H9 (cell line): ENCODE results near the gene EDRF1. TPM values are rescaled to one million over a fixed set of nuclear protein-coding genes. Genes with fewer than 3 reads are reported as not detected.

Experiments
- DNase-seq: peaks from one replicate; pipeline ENCODE4 v3.0.0-alpha.2; 2017
- H2AFZ ChIP-seq: one replicate; pipeline ENCODE4 v1.6.1; 2013; ENCODE audit warnings: mild to moderate bottlenecking, low read length, control low read depth, moderate library complexity
- H2AK5ac ChIP-seq: 2 replicates; pipeline ENCODE4 v1.6.1; 2013; ENCODE audit warnings: low read length, control low read depth, mixed read lengths; ENCODE audit not compliant: insufficient read length
- H2BK120ac ChIP-seq: one replicate; pipeline ENCODE4 v1.6.1; 2013; ENCODE audit warnings: low read depth, mild to moderate bottlenecking, low read length, control low read depth, inconsistent platforms; ENCODE audit not compliant: poor library complexity, severe bottlenecking
- H2BK12ac ChIP-seq: 2 replicates; pipeline ENCODE4 v1.6.1; 2013; ENCODE audit warnings: low read length, control low read depth, mixed read lengths, low read depth; ENCODE audit not compliant: insufficient read length
- H2BK15ac ChIP-seq: 2 replicates; pipeline ENCODE4 v1.6.1; 2013; ENCODE audit warnings: low read depth, low read length, control low read depth
- H2BK20ac ChIP-seq: one replicate; pipeline ENCODE4 v1.6.1; 2013; ENCODE audit warnings: low read depth, mild to moderate bottlenecking, low read length, control low read depth, inconsistent platforms; ENCODE audit not compliant: poor library complexity, severe bottlenecking
- H2BK5ac ChIP-seq: 2 replicates; pipeline ENCODE4 v1.6.1; 2013; ENCODE audit warnings: low read length, control low read depth, mixed read lengths; ENCODE audit not compliant: insufficient read length
- H3K14ac ChIP-seq: 2 replicates; pipeline ENCODE4 v1.6.1; 2013; ENCODE audit warnings: low read length, control low read depth; ENCODE audit not compliant: insufficient read depth
- H3K18ac ChIP-seq: 2 replicates; pipeline ENCODE4 v1.6.1; 2013; ENCODE audit warnings: low read depth, mild to moderate bottlenecking, mixed read lengths, low read length, control low read depth; ENCODE audit not compliant: insufficient read length
- H3K23ac ChIP-seq: 2 replicates; pipeline ENCODE4 v1.6.1; 2013; ENCODE audit warnings: low read length, control low read depth, mixed read lengths, low read depth; ENCODE audit not compliant: insufficient read length
- H3K23me2 ChIP-seq: 2 replicates; pipeline ENCODE4 v1.6.1; 2013; ENCODE audit warnings: low read depth, mild to moderate bottlenecking, mixed read lengths, low read length, control low read depth; ENCODE audit not compliant: insufficient read length, poor library complexity, severe bottlenecking
- H3K27ac ChIP-seq: 2 replicates; pipeline ENCODE4 v1.5.1; 2013; ENCODE audit warnings: low read length, control low read depth, mixed read lengths, low read depth; ENCODE audit not compliant: insufficient read length
- H3K27me3 ChIP-seq: 2 replicates; pipeline ENCODE4 v1.6.1; 2013; ENCODE audit warnings: low read length, control low read depth, inconsistent platforms; ENCODE audit not compliant: insufficient read depth
- H3K4ac ChIP-seq: 2 replicates; pipeline ENCODE4 v1.6.1; 2013; ENCODE audit warnings: low read depth, mild to moderate bottlenecking, control low read depth, inconsistent platforms, low read length, moderate library complexity
- H3K4me1 ChIP-seq: 2 replicates; pipeline ENCODE4 v1.6.1; 2013; ENCODE audit warnings: low read length, control low read depth, inconsistent platforms; ENCODE audit not compliant: insufficient read depth
- H3K4me2 ChIP-seq: 2 replicates; pipeline ENCODE4 v1.6.1; 2013; ENCODE audit warnings: low read length, control low read depth, mixed read lengths; ENCODE audit not compliant: insufficient read length, insufficient read depth
- H3K56ac ChIP-seq: 2 replicates; pipeline ENCODE4 v1.6.1; 2013; ENCODE audit warnings: low read depth, mild to moderate bottlenecking, mixed read lengths, low read length, control low read depth; ENCODE audit not compliant: insufficient read length
- H3K79me1 ChIP-seq: 2 replicates; pipeline ENCODE4 v1.6.1; 2013; ENCODE audit warnings: low read depth, mild to moderate bottlenecking, moderate library complexity, low read length, control low read depth, inconsistent platforms; ENCODE audit not compliant: insufficient read depth, poor library complexity, severe bottlenecking
- H3K79me2 ChIP-seq: 2 replicates; pipeline ENCODE4 v1.6.1; 2013; ENCODE audit warnings: low read length, control low read depth, inconsistent platforms; ENCODE audit not compliant: insufficient read depth
- H3K9ac ChIP-seq: 2 replicates; pipeline ENCODE4 v1.6.1; 2013; ENCODE audit warnings: low read length, control low read depth, mixed read lengths; ENCODE audit not compliant: insufficient read length; ENCODE audit errors: extremely low read depth
- H3K9me3 ChIP-seq: one replicate; pipeline ENCODE4 v1.6.1; 2013; ENCODE audit warnings: low read depth, low read length, inconsistent platforms; ENCODE audit not compliant: control insufficient read depth
- H3T11ph ChIP-seq: one replicate; pipeline ENCODE4 v1.6.1; 2013; ENCODE audit warnings: mild to moderate bottlenecking, low read length, control low read depth, inconsistent platforms
- H4K20me1 ChIP-seq: one replicate; pipeline ENCODE4 v1.6.1; 2013; ENCODE audit not compliant: control insufficient read depth, insufficient read length, insufficient read depth
- H4K5ac ChIP-seq: 2 replicates; pipeline ENCODE4 v1.6.1; 2013; ENCODE audit warnings: low read depth, mild to moderate bottlenecking, mixed read lengths, low read length, control low read depth; ENCODE audit not compliant: insufficient read length
- H4K8ac ChIP-seq: replicated peaks from 2 replicates; pipeline ENCODE4 v1.6.1; 2013; ENCODE audit warnings: low read length, control low read depth, mixed read lengths, low read depth; ENCODE audit not compliant: insufficient read length
- H4K91ac ChIP-seq: 2 replicates; pipeline ENCODE4 v1.6.1; 2013; ENCODE audit warnings: low read depth, mild to moderate bottlenecking, moderate library complexity, mixed read lengths, low read length, control low read depth; ENCODE audit not compliant: insufficient read length
- H3K27ac Mint-ChIP-seq, 3 experiments: 2 replicates in 2 of 3; 3 replicates in 1 of 3; pipeline ENCODE4 v1.8.0; 2020 to 2021; ENCODE audit warnings: mixed read lengths in 3 of 3, mild to moderate bottlenecking in 1 of 3, moderate library complexity in 1 of 3
- H3K27me3 Mint-ChIP-seq: 2 replicates; pipeline ENCODE4 v1.8.0; 2021; ENCODE audit warnings: low read depth, mild to moderate bottlenecking, moderate library complexity, mixed read lengths
- H3K36me3 Mint-ChIP-seq, 3 experiments: 2 replicates in 2 of 3; 3 replicates in 1 of 3; pipeline ENCODE4 v1.8.0; 2020 to 2021; ENCODE audit warnings: low read depth in 3 of 3, mixed read lengths in 3 of 3; ENCODE audit not compliant: insufficient read depth in 1 of 3
- H3K4me1 Mint-ChIP-seq, 2 experiments: 2 replicates each; pipeline ENCODE4 v1.8.0; 2020; ENCODE audit warnings: mixed read lengths in 2 of 2
- H3K4me3 Mint-ChIP-seq, 2 experiments: 2 replicates in 1 of 2; 3 replicates in 1 of 2; pipeline ENCODE4 v1.8.0; 2020 to 2021; ENCODE audit warnings: mild to moderate bottlenecking in 2 of 2, mixed read lengths in 2 of 2, moderate library complexity in 1 of 2
- H3K9me3 Mint-ChIP-seq, 2 experiments: 2 replicates in 1 of 2; 3 replicates in 1 of 2; pipeline ENCODE4 v1.8.0; 2020; ENCODE audit warnings: mild to moderate bottlenecking in 2 of 2, mixed read lengths in 2 of 2, moderate library complexity in 1 of 2
- WGBS: extraction: QIAGEN DNeasy Blood & Tissue Kit; methylation state at CpG from one replicate; pipeline ENCODE4 v1.1.7; 2013; ENCODE audit warnings: missing lambda C conversion rate, low lambda C conversion rate, mixed read lengths; ENCODE audit not compliant: insufficient read length; ENCODE audit errors: extremely low coverage; 5-methylcytosine and 5-hydroxymethylcytosine counted together
- total RNA-seq: library from RNA; stranded (reverse); gene quantifications from 2 replicates; pipeline ENCODE4 v1.2.1, GENCODE V29; 2021
- TF ChIP-seq, protein P1 (sequence below): fragments of 200-600 bp; sonication (generic); conservative IDR thresholded peaks from 3 replicates; pipeline ENCODE4 v1.8.0; 2021; ENCODE audit warnings: antibody characterized with exemption, mild to moderate bottlenecking

Gene EDRF1
- total RNA-seq, 1 experiment from 2014 or later, result 51.0 TPM

DNA sequence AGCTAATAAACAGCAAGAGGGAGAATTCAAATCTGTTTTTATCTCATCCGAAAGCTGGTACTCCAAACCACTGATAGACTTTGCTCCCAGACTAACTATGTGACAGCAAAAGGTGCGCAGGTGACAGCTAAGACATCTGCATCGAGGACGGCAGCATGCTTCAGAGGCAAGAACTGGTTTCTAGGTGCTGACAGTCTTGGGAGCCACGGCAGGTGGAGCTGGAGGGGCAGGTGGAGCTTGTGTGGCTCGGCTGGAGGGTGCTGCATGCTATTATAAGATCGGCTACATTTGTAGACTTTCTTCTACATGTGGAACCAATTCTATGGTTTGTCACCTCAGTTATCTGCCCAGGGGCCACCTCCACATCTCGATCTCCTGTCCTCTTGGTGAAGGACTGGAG, 77.9 kb downstream of the EDRF1 start:
- H3K9ac ChIP-seq, result no peak overlapping the region
- no peaks in the 10 kb centered on the region for H3K23me2 ChIP-seq
- no peaks in the 10 kb centered on the region for H3K9me3 ChIP-seq
- TF ChIP-seq, protein P1, sequence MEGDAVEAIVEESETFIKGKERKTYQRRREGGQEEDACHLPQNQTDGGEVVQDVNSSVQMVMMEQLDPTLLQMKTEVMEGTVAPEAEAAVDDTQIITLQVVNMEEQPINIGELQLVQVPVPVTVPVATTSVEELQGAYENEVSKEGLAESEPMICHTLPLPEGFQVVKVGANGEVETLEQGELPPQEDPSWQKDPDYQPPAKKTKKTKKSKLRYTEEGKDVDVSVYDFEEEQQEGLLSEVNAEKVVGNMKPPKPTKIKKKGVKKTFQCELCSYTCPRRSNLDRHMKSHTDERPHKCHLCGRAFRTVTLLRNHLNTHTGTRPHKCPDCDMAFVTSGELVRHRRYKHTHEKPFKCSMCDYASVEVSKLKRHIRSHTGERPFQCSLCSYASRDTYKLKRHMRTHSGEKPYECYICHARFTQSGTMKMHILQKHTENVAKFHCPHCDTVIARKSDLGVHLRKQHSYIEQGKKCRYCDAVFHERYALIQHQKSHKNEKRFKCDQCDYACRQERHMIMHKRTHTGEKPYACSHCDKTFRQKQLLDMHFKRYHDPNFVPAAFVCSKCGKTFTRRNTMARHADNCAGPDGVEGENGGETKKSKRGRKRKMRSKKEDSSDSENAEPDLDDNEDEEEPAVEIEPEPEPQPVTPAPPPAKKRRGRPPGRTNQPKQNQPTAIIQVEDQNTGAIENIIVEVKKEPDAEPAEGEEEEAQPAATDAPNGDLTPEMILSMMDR, result no peak
- DNase-seq, result no peak
- no peaks in the 10 kb centered on the region for H3K27me3 ChIP-seq
- H3K23ac ChIP-seq, result no peak overlapping the region
- no peak overlapping the region for H2BK120ac ChIP-seq
- no peaks in the 10 kb centered on the region for H4K20me1 ChIP-seq
- no peak overlapping the region for H3K4ac ChIP-seq
- Mint-ChIP-seq H3K4me3 (no peak overlapping the region), H3K4me1 (no peaks in the 10 kb centered on the region), H3K27ac (no peak overlapping the region; a peak in 1 of 7 replicates), H3K36me3 (peaks cover 5 to 32% (median 22%) of the 10 kb centered on the region in 3 experiments), H3K27me3 (no peaks in the 10 kb centered on the region), H3K9me3 (no peaks in the 10 kb centered on the region)
- H2BK5ac ChIP-seq, result no peak overlapping the region
- no peak overlapping the region for H3K4me2 ChIP-seq
- H2BK20ac ChIP-seq, result no peak overlapping the region
- H2BK15ac ChIP-seq, result no peak overlapping the region
- H2BK12ac ChIP-seq, result no peak overlapping the region
- WGBS, result no CpG with 5 or more reads among the region's 8 CpGs
- no peak overlapping the region for H3K18ac ChIP-seq
- no peak overlapping the region for H3K27ac ChIP-seq
- H2AK5ac ChIP-seq, result no peak overlapping the region
- no peak overlapping the region for H4K91ac ChIP-seq
- H3K79me2 ChIP-seq, result no peaks in the 10 kb centered on the region
- H4K8ac ChIP-seq, result no peak overlapping the region
- no peak overlapping the region for H4K5ac ChIP-seq
- no peaks in the 10 kb centered on the region for H3K4me1 ChIP-seq
- H3K56ac ChIP-seq, result no peak overlapping the region
- no peaks in the 10 kb centered on the region for H3K79me1 ChIP-seq
- no peak overlapping the region for H3T11ph ChIP-seq
- H2AFZ ChIP-seq, result no peak overlapping the region
- no peak overlapping the region for H3K14ac ChIP-seq
